Measurements from ENCODE around the gene C5orf47.

C5orf47 gene

GRCh38 chr5:174044466-174045254, 55.7 kb downstream of the C5orf47 start:
- no peak for DNase-seq

GRCh38 chr5:174045470-174046025, 56.6 kb downstream of the C5orf47 start, which contains the start of gene NSG2:
TSS of gene NSG2 (plus strand) at chr5:174045706. CDS start at chr5:174046756, 1,050 bp downstream.
- peak; percentile 59 for ATAC-seq
- DNase-seq = peak; percentile 27

More at GRCh38 chr5:174044466-174045254, 55.7 kb downstream of the C5orf47 start:
- no peak for ATAC-seq

GRCh38 chr5:174046558-174046957, 57.6 kb downstream of the C5orf47 start:
- DNase-seq (no peak), ATAC-seq (no peak)

DNA sequence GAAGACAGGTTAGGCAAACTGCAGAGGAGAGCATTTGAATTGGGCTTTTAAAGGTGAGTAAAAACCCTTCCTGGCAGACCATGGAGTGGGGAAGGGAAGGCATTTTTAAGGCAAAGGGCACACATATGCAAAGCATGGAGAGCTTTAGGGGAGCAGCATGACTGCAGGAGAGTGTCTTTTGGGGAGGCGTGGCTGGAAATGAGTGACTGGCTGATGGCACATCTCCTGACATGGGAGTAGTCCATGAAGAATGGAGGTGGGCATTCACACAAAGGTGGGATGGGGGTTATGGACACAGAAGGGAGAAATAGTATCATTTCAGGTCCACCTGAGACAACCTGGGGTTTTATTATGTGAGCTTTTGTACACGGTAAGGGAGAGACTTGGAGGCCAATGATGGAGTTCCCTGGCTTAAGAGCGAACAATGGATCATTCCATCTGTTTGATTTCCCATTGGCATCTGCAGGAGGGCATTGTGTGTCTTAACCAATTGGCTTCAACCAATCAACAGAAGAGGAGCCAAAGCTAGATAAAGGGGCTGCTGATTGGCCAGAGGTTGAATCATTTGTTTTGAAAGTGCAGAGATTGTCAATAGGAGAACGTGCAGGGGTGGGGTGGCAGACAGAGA, 58.6 kb downstream of the C5orf47 start:
- no peak for ATAC-seq
- DNase-seq = no peak

DNA sequence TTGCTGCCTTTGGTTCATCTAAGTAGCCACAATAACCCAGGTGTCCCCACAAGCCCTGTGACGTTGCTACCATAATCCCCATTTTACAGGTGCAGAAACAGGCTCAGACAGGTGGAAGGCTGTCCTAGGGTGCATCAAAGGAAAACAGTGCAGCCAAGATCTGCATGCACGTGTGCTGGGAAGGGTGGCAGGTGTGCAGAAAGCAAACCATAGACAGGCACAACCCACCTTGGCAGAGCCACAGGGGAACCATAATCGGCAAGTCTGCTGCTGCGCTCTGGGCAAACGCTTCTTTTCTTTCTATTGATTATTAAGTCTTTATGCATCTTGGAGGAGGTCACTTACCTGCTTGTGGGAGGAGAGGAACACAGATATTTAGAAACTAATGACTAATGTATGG, 63.7 kb downstream of the C5orf47 start:
- ATAC-seq (no peak), DNase-seq (no peak)

GRCh38 chr5:174053905-174054304, 64.9 kb downstream of the C5orf47 start:
- no peak for ATAC-seq
- no peak for DNase-seq

Data from stimulated activated naive CD8-positive, alpha-beta T cell treated with anti-CD3 and anti-CD28 coated beads, Interleukin-15, Interleukin-2, amounts not matched to agents 100 U/mL and 50 U/mL, for 24 hours (primary cell).